ENCODE results near the gene LENG9.

DNA sequence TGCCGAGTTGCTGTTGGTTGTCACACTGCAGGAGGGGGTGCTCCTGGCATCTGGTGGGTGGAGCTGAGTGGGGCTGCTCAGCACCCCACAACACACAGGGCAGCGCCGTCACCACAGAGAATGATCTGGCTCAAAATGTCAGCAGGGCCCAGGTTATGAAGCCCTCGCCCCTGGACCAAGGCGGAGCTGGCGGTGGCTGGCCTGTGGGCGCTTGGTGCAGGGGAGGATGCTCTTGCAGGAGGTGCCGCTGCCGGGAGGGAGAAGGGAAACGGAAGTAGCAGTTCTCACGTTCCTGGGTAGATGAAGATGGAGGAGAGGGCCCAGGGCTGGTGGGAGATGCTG lies 28.7 kb downstream of the LENG9 start:
- no peak for TF ChIP-seq POLR2A (IDR thresholded peaks at IDR 0.05)
- TF ChIP-seq CTCF (IDR thresholded peaks at IDR 0.05) = no peak

Measured in testis (tissue), 2 donors.